ENCODE data around the gene POMT2. TPM values are rescaled to one million over a fixed set of nuclear protein-coding genes. Genes with fewer than 3 reads are reported as not detected.

Gene POMT2
- total RNA-seq, 1 donor from 2014 or later = 41.5 TPM

DNA sequence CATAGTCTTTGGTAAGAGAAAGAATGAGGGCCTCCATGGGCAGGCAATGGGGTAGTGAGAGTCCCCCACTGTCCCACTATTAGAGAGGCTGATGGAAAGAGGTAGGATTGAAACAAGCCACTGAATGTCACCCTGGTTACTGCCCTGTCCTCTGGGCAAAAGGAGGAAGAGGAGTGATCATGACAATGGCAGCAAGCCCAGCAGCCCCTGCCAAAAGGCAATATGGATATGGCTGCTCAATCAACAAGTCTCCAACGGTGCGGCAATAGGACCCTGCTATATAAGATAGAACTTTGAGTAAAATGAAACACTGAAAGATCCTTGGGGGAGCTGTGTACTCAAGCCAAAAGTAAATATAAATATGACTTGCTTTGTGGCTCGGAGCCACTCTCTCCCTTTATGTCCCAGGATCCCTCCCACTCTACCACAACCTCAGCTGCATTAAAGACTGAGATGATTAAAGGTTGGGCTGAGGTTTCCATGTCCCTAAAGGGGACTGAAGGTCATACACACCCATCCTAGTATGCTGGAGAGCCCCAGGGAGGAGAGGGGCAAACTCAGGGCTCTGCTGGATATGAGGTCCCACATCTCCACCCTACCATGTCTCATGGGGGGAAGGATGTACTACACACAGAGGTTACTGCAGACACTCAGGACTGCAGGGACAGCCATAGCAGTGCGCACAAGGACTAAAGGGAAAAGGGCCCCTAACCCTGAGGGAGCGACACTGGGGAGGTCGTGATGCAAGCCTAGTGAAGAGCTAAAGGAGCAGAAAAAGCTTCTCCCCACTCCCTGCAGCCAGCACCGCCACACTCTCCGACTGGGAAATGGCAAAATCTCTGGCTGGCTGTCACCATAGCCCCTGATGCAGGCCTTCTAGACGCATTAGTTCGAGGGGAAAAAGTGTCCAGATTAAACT, 5.9 kb downstream of the POMT2 start:
- Mint-ChIP-seq H3K4me1 (ENCODE audit: low read depth, unreplicated experiment) (no peaks in the 10 kb centered on the region), H3K27me3 (ENCODE audit: unreplicated experiment) (no peaks in the 10 kb centered on the region), H3K4me3 (ENCODE audit: unreplicated experiment) (peak overlapping the region; percentile 32), H3K9me3 (ENCODE audit: unreplicated experiment) (peaks cover under 1% of the 10 kb centered on the region), H3K27ac (ENCODE audit: unreplicated experiment) (peak overlapping the region; percentile 19), H3K36me3 (ENCODE audit: unreplicated experiment) (no peaks in the 10 kb centered on the region)
- TF ChIP-seq, protein P1, sequence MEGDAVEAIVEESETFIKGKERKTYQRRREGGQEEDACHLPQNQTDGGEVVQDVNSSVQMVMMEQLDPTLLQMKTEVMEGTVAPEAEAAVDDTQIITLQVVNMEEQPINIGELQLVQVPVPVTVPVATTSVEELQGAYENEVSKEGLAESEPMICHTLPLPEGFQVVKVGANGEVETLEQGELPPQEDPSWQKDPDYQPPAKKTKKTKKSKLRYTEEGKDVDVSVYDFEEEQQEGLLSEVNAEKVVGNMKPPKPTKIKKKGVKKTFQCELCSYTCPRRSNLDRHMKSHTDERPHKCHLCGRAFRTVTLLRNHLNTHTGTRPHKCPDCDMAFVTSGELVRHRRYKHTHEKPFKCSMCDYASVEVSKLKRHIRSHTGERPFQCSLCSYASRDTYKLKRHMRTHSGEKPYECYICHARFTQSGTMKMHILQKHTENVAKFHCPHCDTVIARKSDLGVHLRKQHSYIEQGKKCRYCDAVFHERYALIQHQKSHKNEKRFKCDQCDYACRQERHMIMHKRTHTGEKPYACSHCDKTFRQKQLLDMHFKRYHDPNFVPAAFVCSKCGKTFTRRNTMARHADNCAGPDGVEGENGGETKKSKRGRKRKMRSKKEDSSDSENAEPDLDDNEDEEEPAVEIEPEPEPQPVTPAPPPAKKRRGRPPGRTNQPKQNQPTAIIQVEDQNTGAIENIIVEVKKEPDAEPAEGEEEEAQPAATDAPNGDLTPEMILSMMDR (IDR thresholded peaks at IDR 0.05; ENCODE audit: partially characterized antibody, unreplicated experiment) = no peak
- no peak for DNase-seq

DNA sequence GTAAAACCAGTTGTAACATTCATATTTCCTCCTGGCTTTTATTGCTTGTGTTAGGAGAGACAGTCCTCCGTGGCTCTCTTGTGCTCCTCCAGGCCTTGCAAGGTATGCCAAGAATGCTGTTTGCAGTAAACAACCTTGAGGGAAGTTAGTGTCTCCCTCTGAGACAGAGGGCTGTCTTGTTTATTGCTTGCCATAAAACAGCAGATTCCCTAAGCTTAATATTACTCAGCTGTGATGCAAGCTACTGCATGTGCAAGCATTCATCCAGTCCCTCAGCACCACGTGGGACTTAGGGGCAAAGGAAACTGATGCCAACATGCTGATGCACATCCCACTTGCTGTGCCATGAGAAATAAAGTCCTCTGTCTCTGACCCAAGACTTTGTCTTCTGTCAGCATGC, 6.6 kb downstream of the POMT2 start:
- H3K27me3 Mint-ChIP-seq (ENCODE audit: unreplicated experiment) = no peaks in the 10 kb centered on the region
- no peaks in the 10 kb centered on the region for H3K9me3 Mint-ChIP-seq (ENCODE audit: unreplicated experiment)
- DNase-seq = no peak
- H3K4me1 Mint-ChIP-seq (ENCODE audit: low read depth, unreplicated experiment) = peaks cover 4% of the 10 kb centered on the region
- no peak overlapping the region for H3K27ac Mint-ChIP-seq (ENCODE audit: unreplicated experiment)
- TF ChIP-seq, protein P1 (IDR thresholded peaks at IDR 0.05; ENCODE audit: partially characterized antibody, unreplicated experiment) = no peak
- no peak overlapping the region for H3K4me3 Mint-ChIP-seq (ENCODE audit: unreplicated experiment)
- H3K36me3 Mint-ChIP-seq (ENCODE audit: unreplicated experiment) = no peaks in the 10 kb centered on the region

DNA sequence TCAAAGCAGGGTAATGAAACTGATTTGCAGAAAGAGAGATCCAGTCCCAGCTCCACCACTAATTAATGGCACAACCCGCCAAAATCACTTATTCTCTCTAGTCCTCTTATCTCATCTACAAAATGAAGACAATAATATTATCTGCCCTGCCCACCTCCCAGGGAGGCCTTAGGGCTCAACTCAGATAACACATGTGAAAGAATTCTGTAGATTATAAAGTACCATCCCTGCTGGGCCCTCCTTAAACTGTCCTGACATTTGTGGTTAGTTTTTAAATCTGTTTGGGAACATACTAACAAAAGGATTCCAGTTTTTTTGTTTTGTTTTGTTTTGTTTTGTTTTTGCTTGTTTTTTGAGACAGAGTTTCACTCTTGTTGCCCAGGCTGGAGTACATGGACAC, 7.3 kb downstream of the POMT2 start:
- Mint-ChIP-seq H3K4me1 (ENCODE audit: low read depth, unreplicated experiment) (peaks cover 6% of the 10 kb centered on the region), H3K9me3 (ENCODE audit: unreplicated experiment) (no peaks in the 10 kb centered on the region), H3K27ac (ENCODE audit: unreplicated experiment) (no peak overlapping the region), H3K4me3 (ENCODE audit: unreplicated experiment) (no peak overlapping the region), H3K36me3 (ENCODE audit: unreplicated experiment) (no peaks in the 10 kb centered on the region), H3K27me3 (ENCODE audit: unreplicated experiment) (no peaks in the 10 kb centered on the region)
- no peak for DNase-seq
- TF ChIP-seq, protein P1 (IDR thresholded peaks at IDR 0.05; ENCODE audit: partially characterized antibody, unreplicated experiment) = no peak

DNA sequence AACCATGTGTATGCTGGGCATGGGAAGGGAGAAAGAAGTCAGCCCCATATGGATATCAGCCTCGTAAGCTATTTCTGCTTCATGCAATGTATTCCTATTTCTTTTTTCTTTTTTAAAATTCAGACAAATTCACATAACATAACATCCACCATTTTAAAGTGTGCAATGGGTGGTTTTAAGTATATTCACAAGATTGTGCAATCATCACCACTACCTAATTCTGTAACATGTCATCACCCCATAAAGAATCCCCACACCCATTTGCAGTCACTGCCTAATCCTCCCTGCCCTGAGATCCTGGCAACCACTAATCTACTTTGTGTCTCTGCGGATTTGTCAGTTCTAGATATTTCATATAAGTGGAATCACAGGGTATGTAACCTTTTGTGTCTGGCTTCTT, 9.5 kb downstream of the POMT2 start:
- no peak for DNase-seq
- H3K9me3 Mint-ChIP-seq (ENCODE audit: unreplicated experiment) = no peaks in the 10 kb centered on the region
- TF ChIP-seq, protein P1 (IDR thresholded peaks at IDR 0.05; ENCODE audit: partially characterized antibody, unreplicated experiment) = no peak
- H3K4me3 Mint-ChIP-seq (ENCODE audit: unreplicated experiment) = no peak overlapping the region
- H3K27me3 Mint-ChIP-seq (ENCODE audit: unreplicated experiment) = no peaks in the 10 kb centered on the region
- no peaks in the 10 kb centered on the region for H3K36me3 Mint-ChIP-seq (ENCODE audit: unreplicated experiment)
- H3K4me1 Mint-ChIP-seq (ENCODE audit: low read depth, unreplicated experiment) = peaks cover 15% of the 10 kb centered on the region
- no peak overlapping the region for H3K27ac Mint-ChIP-seq (ENCODE audit: unreplicated experiment)

- no peak overlapping the region for H3K4me3 Mint-ChIP-seq (ENCODE audit: unreplicated experiment)
- no peak for DNase-seq
- no peaks in the 10 kb centered on the region for H3K27me3 Mint-ChIP-seq (ENCODE audit: unreplicated experiment)
- TF ChIP-seq, protein P1 (IDR thresholded peaks at IDR 0.05; ENCODE audit: partially characterized antibody, unreplicated experiment) = no peak
- H3K36me3 Mint-ChIP-seq (ENCODE audit: unreplicated experiment) = no peaks in the 10 kb centered on the region
- no peaks in the 10 kb centered on the region for H3K9me3 Mint-ChIP-seq (ENCODE audit: unreplicated experiment)
- H3K4me1 Mint-ChIP-seq (ENCODE audit: low read depth, unreplicated experiment) = peaks cover 18% of the 10 kb centered on the region
- H3K27ac Mint-ChIP-seq (ENCODE audit: unreplicated experiment) = no peak overlapping the region
Measured at GRCh38 chr14:77310026-77310425, 10.7 kb downstream of the POMT2 start.

Measured in glutamatergic neuron (in vitro differentiated cells).